ENCODE data around the gene C22orf23. TPM values are rescaled to one million over a fixed set of nuclear protein-coding genes. Genes with fewer than 3 reads are reported as not detected.

The C22orf23 gene
- polyA plus RNA-seq, 2 donors: 0.16 to 0.39 TPM

DNA sequence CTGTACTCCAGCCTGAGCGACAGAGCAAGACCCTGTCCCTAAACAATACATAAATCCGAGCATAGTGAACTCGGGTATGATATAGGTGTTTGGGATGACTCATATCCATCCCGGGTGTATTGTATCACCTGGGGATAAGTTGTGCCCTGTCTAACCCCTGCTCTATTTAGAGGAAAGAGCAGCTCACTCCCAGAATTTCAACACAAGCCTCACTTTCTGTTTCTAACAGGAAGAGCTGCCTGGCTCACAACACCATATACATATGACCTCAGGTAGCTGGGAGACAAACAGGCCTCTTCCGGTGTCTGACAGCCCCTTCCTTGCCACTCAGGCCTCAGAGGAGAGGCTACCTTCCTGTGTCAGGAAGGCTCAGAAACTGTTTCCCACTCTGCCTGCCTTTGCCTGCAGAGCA, 57.2 kb downstream of the C22orf23 start:
- Histone ChIP-seq H3K27ac (ENCODE audit: low read depth in 2 of 2, low read length in 1 of 2) (peak overlapping the region; percentile 97 to 99), H3K27me3 (ENCODE audit: control insufficient read depth in 1 of 2, insufficient read depth in 2 of 2, low read length in 2 of 2) (no peaks in the 10 kb centered on the region), H3K9me3 (ENCODE audit: control insufficient read depth in 2 of 2, insufficient read depth in 1 of 2, low read depth in 1 of 2, low read length in 1 of 2) (no peaks in the 10 kb centered on the region), H3K36me3 (ENCODE audit: control insufficient read depth in 2 of 2, insufficient read depth in 2 of 2, low read length in 1 of 2) (no peaks in the 10 kb centered on the region), H3K4me1 (ENCODE audit: control insufficient read depth in 2 of 2, insufficient read depth in 2 of 2, low read length in 1 of 2) (peaks cover 0 to 29% of the 10 kb centered on the region in 2 donors), H3K4me3 (ENCODE audit: low read depth in 1 of 2, low read length in 2 of 2) (no peak overlapping the region)
- WGBS, 2 donors: 26 to 28% methylated on average over 5 of the region's 5 CpGs

DNA sequence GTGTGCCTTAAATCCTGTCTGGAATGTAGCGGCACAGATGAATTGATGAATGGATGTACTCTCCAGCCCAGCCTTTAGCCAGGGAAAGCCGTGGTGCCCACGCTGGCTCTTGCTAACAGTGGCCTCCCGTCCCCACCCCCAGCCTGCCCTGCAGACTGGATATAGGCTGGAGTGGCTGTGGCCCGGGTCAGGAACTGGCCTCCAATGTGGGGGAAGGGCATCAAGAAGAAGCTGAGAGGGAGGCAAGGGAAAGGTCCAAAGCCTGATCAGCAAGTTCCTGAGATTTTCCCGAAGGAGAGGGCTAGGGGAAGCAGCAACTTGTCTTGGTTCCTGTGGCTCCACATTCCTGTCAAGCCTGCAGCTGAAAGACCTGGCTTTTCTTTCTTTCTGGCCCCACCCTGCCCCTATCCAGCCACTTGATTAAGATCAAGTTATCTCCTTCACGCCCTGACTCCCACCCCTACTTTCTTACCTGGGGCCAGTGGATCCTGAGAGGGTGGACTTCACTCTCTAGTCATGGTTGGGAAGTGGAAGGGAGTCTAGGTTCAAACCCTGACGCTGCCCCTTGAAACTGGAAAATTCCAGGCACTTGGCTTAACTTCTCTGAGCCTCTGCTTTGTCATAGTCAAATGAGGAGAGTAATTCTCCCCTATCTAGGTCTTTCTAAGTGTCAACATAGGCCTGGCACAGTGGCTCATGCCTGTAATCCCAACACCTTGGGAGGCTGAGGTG, 58.3 kb downstream of the C22orf23 start:
- Histone ChIP-seq H3K4me1 (ENCODE audit: control insufficient read depth in 2 of 2, insufficient read depth in 2 of 2, low read length in 1 of 2) (peaks cover 0 to 28% of the 10 kb centered on the region in 2 donors), H3K27ac (ENCODE audit: low read depth in 2 of 2, low read length in 1 of 2) (peak overlapping the region; percentile 78 to 96), H3K36me3 (ENCODE audit: control insufficient read depth in 2 of 2, insufficient read depth in 2 of 2, low read length in 1 of 2) (no peaks in the 10 kb centered on the region), H3K4me3 (ENCODE audit: low read depth in 1 of 2, low read length in 2 of 2) (no peak overlapping the region), H3K9me3 (ENCODE audit: control insufficient read depth in 2 of 2, insufficient read depth in 1 of 2, low read depth in 1 of 2, low read length in 1 of 2) (no peaks in the 10 kb centered on the region), H3K27me3 (ENCODE audit: control insufficient read depth in 1 of 2, insufficient read depth in 2 of 2, low read length in 2 of 2) (no peaks in the 10 kb centered on the region)
- WGBS, 2 donors: 30 to 46% methylated on average over 8 of the region's 8 CpGs

GRCh38 chr22:37893583-37893983, 59.8 kb downstream of the C22orf23 start:
- 45 to 67% methylated on average over 5 of the region's 5 CpGs for WGBS, 2 donors
- H3K4me3 ChIP-seq (ENCODE audit: low read depth in 1 of 2, low read length in 2 of 2): no peak overlapping the region
- H3K4me1 ChIP-seq (ENCODE audit: control insufficient read depth in 2 of 2, insufficient read depth in 2 of 2, low read length in 1 of 2): peaks cover 0 to 28% of the 10 kb centered on the region in 2 donors
- no peaks in the 10 kb centered on the region for H3K27me3 ChIP-seq (ENCODE audit: control insufficient read depth in 1 of 2, insufficient read depth in 2 of 2, low read length in 2 of 2)
- peak overlapping the region; percentile 64 to 79 for H3K27ac ChIP-seq (ENCODE audit: low read depth in 2 of 2, low read length in 1 of 2)
- no peaks in the 10 kb centered on the region for H3K9me3 ChIP-seq (ENCODE audit: control insufficient read depth in 2 of 2, insufficient read depth in 1 of 2, low read depth in 1 of 2, low read length in 1 of 2)
- peaks cover 0 to 2% of the 10 kb centered on the region in 2 donors for H3K36me3 ChIP-seq (ENCODE audit: control insufficient read depth in 2 of 2, insufficient read depth in 2 of 2, low read length in 1 of 2)

Other genes starting within 250 kb of the C22orf23 start
- gene GCAT, start 145.7 kb downstream of the C22orf23 start, polyA plus RNA-seq: 10 to 100 TPM; 20.1 to 31.8 TPM
- gene GALR3, start 130.2 kb downstream of the C22orf23 start, polyA plus RNA-seq: under 1 TPM in 1 of 2 donors, not detected in 1; 0.02 TPM
- 10 to 100 TPM; 15.2 to 18.7 TPM for gene ANKRD54, start 109.3 kb downstream of the C22orf23 start, polyA plus RNA-seq
- 100 to 1,000 TPM; 113 to 265 TPM for gene EIF3L, start 104.2 kb downstream of the C22orf23 start, polyA plus RNA-seq
- 10 to 100 TPM; 41.7 to 44.1 TPM for gene MICALL1, start 47.3 kb downstream of the C22orf23 start, polyA plus RNA-seq
- 100 to 1,000 TPM in 1 of 2 donors, 10 to 100 TPM in 1; 84.8 to 114 TPM for gene POLR2F, start 98 bp upstream of the C22orf23 start, polyA plus RNA-seq
- under 1 TPM; 0.63 to 0.99 TPM for gene SOX10, start 31.0 kb upstream of the C22orf23 start, polyA plus RNA-seq
- gene PICK1, start 103.8 kb upstream of the C22orf23 start, polyA plus RNA-seq: 10 to 100 TPM; 25.3 to 25.6 TPM
- under 1 TPM; 0.25 to 0.41 TPM for gene SLC16A8, start 130.6 kb upstream of the C22orf23 start, polyA plus RNA-seq
- gene BAIAP2L2, start 157.1 kb upstream of the C22orf23 start, polyA plus RNA-seq: 10 to 100 TPM in 1 of 2 donors, 1 to 10 TPM in 1; 2.6 to 34.5 TPM
- gene PLA2G6, start 228.2 kb upstream of the C22orf23 start, polyA plus RNA-seq: 10 to 100 TPM; 14.5 to 36.3 TPM
- gene MAFF, start 248.4 kb upstream of the C22orf23 start, polyA plus RNA-seq: 10 to 100 TPM; 34.7 to 99.6 TPM